ENCODE measurements around the gene FNIP1. TPM values are rescaled to one million over a fixed set of nuclear protein-coding genes. Genes with fewer than 3 reads are reported as not detected.
"Not testable (repeated sequence)": the region's sequence is repeated elsewhere in the genome, so short reads cannot be mapped to it uniquely, and the experiment has no call there.

FNIP1 gene
- total RNA-seq, 2 donors from 2014 or later: 31.2 to 34.3 TPM

- no peak for DNase-seq
- intact Hi-C loops (cut with DNase I, micrococcal nuclease): no loop called here
- no peak for ATAC-seq
These were observed 78.3 kb downstream of the FNIP1 start for GRCh38 chr5:131718487-131719014.

- DNase-seq; ATAC-seq; intact Hi-C loops (cut with DNase I, micrococcal nuclease): not testable (repeated sequence)
These were observed 79.7 kb downstream of the FNIP1 start for GRCh38 chr5:131717164-131717563.

- no peak for DNase-seq
- intact Hi-C loops (cut with DNase I, micrococcal nuclease): no loop called here
- no peak for ATAC-seq
These were observed 80.2 kb downstream of the FNIP1 start for GRCh38 chr5:131716650-131717049.

- DNase-seq: no peak
- ATAC-seq: no peak
- intact Hi-C loops (cut with DNase I, micrococcal nuclease): no loop called here
These were observed 86.4 kb downstream of the FNIP1 start for GRCh38 chr5:131710391-131710790.

- intact Hi-C loops (cut with DNase I, micrococcal nuclease): no loop called here
- DNase-seq (no peak), ATAC-seq (no peak)
These were observed 87.8 kb downstream of the FNIP1 start for GRCh38 chr5:131709043-131709442.

GRCh38 chr5:131706281-131706680 lies 90.5 kb downstream of the FNIP1 start:
- no peak for DNase-seq
- no peak for ATAC-seq
- intact Hi-C loops (cut with DNase I, micrococcal nuclease): no loop called here

GRCh38 chr5:131694926-131695325 lies 101.9 kb downstream of the FNIP1 start:
- intact Hi-C loops (cut with DNase I, micrococcal nuclease): no loop called here
- no peak for DNase-seq
- ATAC-seq: no peak

GRCh38 chr5:131693894-131694293 lies 102.9 kb downstream of the FNIP1 start:
- DNase-seq (no peak), ATAC-seq (no peak)
- intact Hi-C loops (cut with DNase I, micrococcal nuclease): no loop called here

GRCh38 chr5:131685516-131686171 lies 111.2 kb downstream of the FNIP1 start:
- ATAC-seq (no peak), DNase-seq (no peak)
- intact Hi-C loops (cut with DNase I, micrococcal nuclease): no loop called here

- no peak for ATAC-seq
- intact Hi-C loops (cut with DNase I, micrococcal nuclease): no loop called here
- no peak for DNase-seq
These were observed 112.2 kb downstream of the FNIP1 start for GRCh38 chr5:131684595-131684994.

- ATAC-seq (no peak), DNase-seq (no peak)
- intact Hi-C loops (cut with DNase I, micrococcal nuclease): no loop called here
These were observed 112.8 kb downstream of the FNIP1 start for GRCh38 chr5:131684051-131684450.

- ATAC-seq (no peak), DNase-seq (no peak)
- intact Hi-C loops (cut with DNase I, micrococcal nuclease): no loop called here
These were observed 114.0 kb downstream of the FNIP1 start for GRCh38 chr5:131682826-131683225.

- no peak for DNase-seq
- no peak for ATAC-seq
- intact Hi-C loops (cut with DNase I, micrococcal nuclease): no loop called here
These were observed 114.6 kb downstream of the FNIP1 start for GRCh38 chr5:131682175-131682574.

- DNase-seq: no peak
- intact Hi-C loops (cut with DNase I, micrococcal nuclease): no loop called here
- ATAC-seq: no peak
These were observed 116.9 kb downstream of the FNIP1 start for GRCh38 chr5:131679911-131680310.

GRCh38 chr5:131678273-131678672 lies 118.5 kb downstream of the FNIP1 start:
- ATAC-seq; intact Hi-C loops (cut with DNase I, micrococcal nuclease); DNase-seq: not testable (repeated sequence)

GRCh38 chr5:131677115-131677514 lies 119.7 kb downstream of the FNIP1 start:
- intact Hi-C loops (cut with DNase I, micrococcal nuclease): no loop called here
- DNase-seq: no peak
- no peak for ATAC-seq

GRCh38 chr5:131672776-131673175 lies 124.0 kb downstream of the FNIP1 start:
- intact Hi-C loops (cut with DNase I, micrococcal nuclease): no loop called here
- ATAC-seq (no peak), DNase-seq (no peak)

GRCh38 chr5:131671994-131672655 lies 124.7 kb downstream of the FNIP1 start:
- ATAC-seq (peak; percentile 55), DNase-seq (no peak)
- intact Hi-C loops (cut with DNase I, micrococcal nuclease): no loop called here

- ATAC-seq: no peak
- DNase-seq: no peak
These were observed 125.4 kb downstream of the FNIP1 start for GRCh38 chr5:131671409-131671808.

GRCh38 chr5:131664929-131665328 lies 131.9 kb downstream of the FNIP1 start:
- no peak for DNase-seq
- ATAC-seq: no peak
- intact Hi-C loops (cut with DNase I, micrococcal nuclease): no loop called here

More at GRCh38 chr5:131671409-131671808, 125.4 kb downstream of the FNIP1 start:
- intact Hi-C loops (cut with DNase I, micrococcal nuclease): no loop called here

Measured in left colon (tissue), 2 donors.